H1 (cell line): Measurements from ENCODE around the gene LUC7L3. TPM values are rescaled to one million over a fixed set of nuclear protein-coding genes. Genes with fewer than 3 reads are reported as not detected.

ENCODE experiments used
- CTCF ChIA-PET: fragments of 300-600 bp; sonication (Branson Sonifier 250); formaldehyde crosslinking; loops from one replicate; lab custom pipeline; 2021; ENCODE audit not compliant: partially characterized antibody; lab: Charles Lee
- POLR2A ChIA-PET: fragments of 300-600 bp; sonication (Branson Sonifier 250); formaldehyde crosslinking; loops from one replicate; lab custom pipeline; 2021; ENCODE audit warnings: inconsistent platforms; ENCODE audit not compliant: partially characterized antibody; lab: Charles Lee
- DNase-seq, 2 experiments: peaks; one replicate each; pipeline versions ENCODE4 v3.0.0 to v3.0.0-alpha.2; 2010 to 2022; ENCODE audit warnings: low spot score in 2 of 2, low read depth in 1 of 2, mixed read lengths in 1 of 2
- FAIRE-seq: peaks from 2 replicates; lab custom pipeline; 2011; peaks lifted over from hg19 to GRCh38; lab: Jason Lieb, UNC
- H2AFZ ChIP-seq: 2 replicates; pipeline ENCODE4 v1.8.1; 2012; ENCODE audit warnings: low read length, inconsistent platforms
- H2AK5ac ChIP-seq: 2 replicates; pipeline ENCODE4 v1.6.1; 2013; ENCODE audit warnings: low read depth, low read length
- H2BK120ac ChIP-seq: replicated peaks from 2 replicates; pipeline ENCODE3; 2013; ENCODE audit warnings: low read depth, low read length, inconsistent platforms
- H2BK12ac ChIP-seq: 2 replicates; pipeline ENCODE4 v1.6.1; 2013; ENCODE audit warnings: low read depth, low read length
- H2BK15ac ChIP-seq: 2 replicates; pipeline ENCODE4 v1.6.1; 2013; ENCODE audit warnings: low read length
- H2BK20ac ChIP-seq: 2 replicates; pipeline ENCODE4 v1.6.1; 2013; ENCODE audit warnings: low read length
- H2BK5ac ChIP-seq: 2 replicates; pipeline ENCODE4 v1.6.1; 2013; ENCODE audit warnings: low read depth, low read length
- H3K14ac ChIP-seq: 2 replicates; pipeline ENCODE4 v1.6.1; 2013; ENCODE audit warnings: inconsistent platforms; ENCODE audit not compliant: insufficient read length
- H3K18ac ChIP-seq: 2 replicates; pipeline ENCODE4 v1.6.1; 2013; ENCODE audit warnings: low read length; ENCODE audit errors: extremely low read depth
- H3K23ac ChIP-seq: 2 replicates; pipeline ENCODE4 v1.6.1; 2013; ENCODE audit warnings: inconsistent platforms; ENCODE audit not compliant: insufficient read length
- H3K23me2 ChIP-seq: 2 replicates; pipeline ENCODE4 v1.6.1; 2013; ENCODE audit warnings: low read depth, low read length
- H3K27ac ChIP-seq: 2 replicates; pipeline ENCODE4 v1.6.1; 2011; ENCODE audit warnings: low read depth, low read length, inconsistent platforms
- H3K27me3 ChIP-seq, 4 experiments: replicated peaks in 1 of 4; 1 replicate in 1 of 4; 2 replicates in 3 of 4; pipeline versions ENCODE4 v1.6.1 to v1.8.1; 2011 to 2013; ENCODE audit warnings: low read length in 3 of 4, mild to moderate bottlenecking in 3 of 4, inconsistent platforms in 2 of 4, mixed read lengths in 2 of 4, moderate library complexity in 1 of 4; ENCODE audit not compliant: control insufficient read depth in 3 of 4, insufficient read depth in 3 of 4; ENCODE audit errors: extremely low read depth in 1 of 4
- H3K36me3 ChIP-seq, 4 experiments: 2 replicates each; pipeline versions ENCODE4 v1.6.1 to v1.8.1; 2011 to 2013; ENCODE audit warnings: mild to moderate bottlenecking in 4 of 4, low read length in 3 of 4, moderate library complexity in 2 of 4, control low read depth in 1 of 4, inconsistent platforms in 1 of 4; ENCODE audit not compliant: insufficient read depth in 4 of 4, control insufficient read depth in 2 of 4
- H3K4ac ChIP-seq: replicated peaks from 2 replicates; pipeline ENCODE3; 2013; ENCODE audit warnings: low read length, low read depth, mixed read lengths, inconsistent platforms; ENCODE audit not compliant: insufficient read length
- H3K4me1 ChIP-seq, 4 experiments: replicated peaks in 1 of 4; 1 replicate in 1 of 4; 2 replicates in 3 of 4; pipeline versions ENCODE4 v1.6.1 to v1.8.1; 2011 to 2013; ENCODE audit warnings: low read length in 3 of 4, inconsistent platforms in 2 of 4, mixed read lengths in 1 of 4; ENCODE audit not compliant: insufficient read depth in 4 of 4, control insufficient read depth in 3 of 4
- H3K4me2 ChIP-seq, 2 experiments: 2 replicates each; pipeline versions ENCODE4 v1.6.1 to v1.8.1; 2011 to 2013; ENCODE audit warnings: low read depth in 2 of 2, low read length in 2 of 2, control low read depth in 1 of 2, inconsistent platforms in 1 of 2, mild to moderate bottlenecking in 1 of 2; ENCODE audit not compliant: insufficient read depth in 1 of 2
- H3K4me3 ChIP-seq, 4 experiments: fragments of 200-600, 300-600 bp in 1 of 4; sonication (generic), shearing (Covaris generic), sonication (Bioruptor Twin) in 1 of 4; 2 replicates each; pipeline versions ENCODE4 v1.5.1 to v1.8.1; 2011 to 2016; ENCODE audit warnings: low read length in 4 of 4, low read depth in 3 of 4, control low read depth in 2 of 4, inconsistent platforms in 2 of 4, mild to moderate bottlenecking in 2 of 4, mixed read lengths in 1 of 4, moderate library complexity in 1 of 4; ENCODE audit not compliant: insufficient read depth in 2 of 4; ENCODE audit errors: extremely low read depth in 1 of 4
- H3K56ac ChIP-seq: replicated peaks from 2 replicates; pipeline ENCODE3; 2013; ENCODE audit warnings: low read depth, mild to moderate bottlenecking, mixed read lengths, low read length, inconsistent platforms; ENCODE audit not compliant: insufficient read length
- H3K79me1 ChIP-seq: 2 replicates; pipeline ENCODE4 v1.6.1; 2013; ENCODE audit warnings: low read depth, low read length, control low read depth
- H3K79me2 ChIP-seq, 2 experiments: 2 replicates each; pipeline versions ENCODE4 v1.6.1 to v1.8.1; 2012 to 2013; ENCODE audit warnings: low read length in 2 of 2, mild to moderate bottlenecking in 2 of 2, inconsistent platforms in 1 of 2; ENCODE audit not compliant: insufficient read depth in 2 of 2, control insufficient read depth in 1 of 2
- H3K9ac ChIP-seq, 4 experiments: replicated peaks in 1 of 4; 1 replicate in 1 of 4; 2 replicates in 3 of 4; pipeline versions ENCODE4 v1.6.1 to v1.8.1; 2011 to 2013; ENCODE audit warnings: low read depth in 3 of 4, low read length in 3 of 4, control low read depth in 2 of 4, mild to moderate bottlenecking in 2 of 4, moderate library complexity in 2 of 4, inconsistent platforms in 1 of 4; ENCODE audit errors: extremely low read depth in 1 of 4
- H3K9me3 ChIP-seq, 2 experiments: 2 replicates each; pipeline versions ENCODE4 v1.6.1 to v1.8.1; 2012 to 2013; ENCODE audit warnings: mild to moderate bottlenecking in 2 of 2, moderate library complexity in 2 of 2, control low read depth in 1 of 2, inconsistent platforms in 1 of 2, low read depth in 1 of 2, low read length in 1 of 2, mixed read lengths in 1 of 2; ENCODE audit not compliant: insufficient read depth in 2 of 2
- H4K20me1 ChIP-seq, 2 experiments: replicated peaks in 1 of 2; 2 replicates each; pipeline versions ENCODE3 to v1.8.1; 2011 to 2013; ENCODE audit warnings: inconsistent platforms in 2 of 2, low read length in 2 of 2, mild to moderate bottlenecking in 1 of 2; ENCODE audit not compliant: insufficient read depth in 2 of 2, control insufficient read depth in 1 of 2
- H4K5ac ChIP-seq: 2 replicates; pipeline ENCODE4 v1.6.1; 2013; ENCODE audit warnings: low read length, low read depth, mixed read lengths, inconsistent platforms; ENCODE audit not compliant: insufficient read length
- H4K8ac ChIP-seq: 2 replicates; pipeline ENCODE4 v1.8.0; 2013; ENCODE audit warnings: mild to moderate bottlenecking, moderate library complexity, low read length, inconsistent platforms; ENCODE audit not compliant: insufficient read depth; ENCODE audit errors: extremely low read depth
- H4K91ac ChIP-seq: replicated peaks from 2 replicates; pipeline ENCODE3; 2013; ENCODE audit warnings: low read length, mixed read lengths, inconsistent platforms; ENCODE audit not compliant: insufficient read length
- BACH1 ChIP-seq: IDR thresholded peaks from 2 replicates; pipeline ENCODE4 v1.6.1; 2012; ENCODE audit warnings: low read length, improper control_type of control experiment
- CBX8 ChIP-seq: fragments of 300-800, 300-1000 bp; sonication (generic); IDR thresholded peaks from 2 replicates; pipeline ENCODE4 v1.7.1; 2016; ENCODE audit warnings: low read depth, low read length, borderline replicate concordance
- CEBPB ChIP-seq: IDR thresholded peaks from 2 replicates; pipeline ENCODE4 v1.6.1; 2012; ENCODE audit warnings: low read depth, low read length
- CHD1 ChIP-seq: IDR thresholded peaks from 2 replicates; pipeline ENCODE4 v1.6.1; 2012; ENCODE audit warnings: low read depth, low read length, improper control_type of control experiment
- EGR1 ChIP-seq: IDR thresholded peaks from 2 replicates; pipeline ENCODE4 v1.6.1; 2011; ENCODE audit warnings: low read depth, low read length, borderline replicate concordance
- GTF2F1 ChIP-seq: IDR thresholded peaks from 2 replicates; pipeline ENCODE4 v1.6.1; 2012; ENCODE audit warnings: low read depth, low read length, improper control_type of control experiment, borderline replicate concordance
- SP2 ChIP-seq: IDR thresholded peaks from 2 replicates; pipeline ENCODE4 v1.6.1; 2012; ENCODE audit warnings: mild to moderate bottlenecking, low read length, inconsistent platforms
- SP4 ChIP-seq: IDR thresholded peaks from 2 replicates; pipeline ENCODE4 v1.6.1; 2012; ENCODE audit warnings: low read length, inconsistent platforms
- SUZ12 ChIP-seq: fragments of 200-600 bp; sonication (generic); IDR thresholded peaks from 2 replicates; pipeline ENCODE4 v1.6.1; 2012; ENCODE audit warnings: mild to moderate bottlenecking, inconsistent platforms, low read length, moderate library complexity, mixed read lengths
- YY1 ChIP-seq: IDR thresholded peaks from 2 replicates; pipeline ENCODE4 v1.6.1; 2011; ENCODE audit warnings: low read depth, mild to moderate bottlenecking, low read length
- WGBS, 2 experiments: shearing (Covaris generic) in 1 of 2; methylation state at CpG; one replicate each; pipeline versions ENCODE4 v1.1.6 to v1.1.7; 2013 to 2015; ENCODE audit warnings: low lambda C conversion rate in 2 of 2, mixed read lengths in 2 of 2, inconsistent platforms in 1 of 2, low coverage in 1 of 2, missing lambda C conversion rate in 1 of 2; ENCODE audit not compliant: insufficient replicate concordance in 2 of 2, insufficient coverage in 1 of 2, insufficient read length in 1 of 2; ENCODE audit errors: extremely low coverage in 1 of 2, missing lambda C conversion rate in 1 of 2; 5-methylcytosine and 5-hydroxymethylcytosine counted together
- polyA plus RNA-seq, 7 experiments: library from polyadenylated mRNA; depleted of rRNA in 3 of 7; stranded (reverse) in 5 of 7; unstranded in 2 of 7; fragments of >200 nt in 5 of 7; fragments of 200-250 nt in 2 of 7; gene quantifications; 1 replicate in 5 of 7; 2 replicates in 1 of 7; 4 replicates in 1 of 7; pipeline versions ENCODE4 v1.2.1 to v1.2.3, GENCODE V29; 2011 to 2013; ENCODE audit warnings: missing spikeins in 2 of 7, mixed read lengths in 2 of 7
- total RNA-seq: library from RNA; stranded (reverse); fragmentation: NEBNext Ultra II Directional; extraction: Animal tissue kit (Norgen Biotek cat#: 25700); gene quantifications from 2 replicates; pipeline ENCODE4 v1.2.1, GENCODE V29; 2021

LUC7L3 gene
- total and polyA plus RNA-seq, 2 of the 8 experiments (the other 6 are each of a cell fraction or from before 2014, with no cell fraction given), result 102 to 126 TPM

DNA sequence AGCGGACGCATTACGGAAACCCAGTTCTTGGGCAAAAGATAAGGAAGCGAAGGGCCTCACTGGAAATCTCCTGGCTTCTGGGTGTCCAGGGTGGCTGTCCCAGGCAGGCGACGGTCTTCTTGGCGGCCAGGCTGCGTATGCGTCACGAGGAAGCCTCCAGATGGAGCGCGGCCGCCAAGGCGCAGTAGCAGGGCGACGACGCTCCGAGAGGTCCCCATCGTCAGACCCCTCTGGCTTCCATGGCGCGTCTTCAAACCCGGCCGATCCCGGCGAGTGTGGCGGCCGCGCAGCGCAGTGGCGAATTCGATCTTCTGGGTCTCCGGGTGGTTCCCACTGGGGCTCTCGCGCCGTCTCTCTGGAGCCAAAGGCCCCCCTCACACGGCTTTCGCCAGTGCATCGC lies 61.8 kb downstream of the LUC7L3 start:
- H2AFZ ChIP-seq, result no peak overlapping the region
- H3K79me2 ChIP-seq, result no peaks in the 10 kb centered on the region
- H3K9me3 ChIP-seq, result no peaks in the 10 kb centered on the region
- H3K4ac ChIP-seq, result no peak overlapping the region
- no peaks in the 10 kb centered on the region for H3K79me1 ChIP-seq
- no peak overlapping the region for H3K18ac ChIP-seq
- H4K20me1 ChIP-seq, result no peaks in the 10 kb centered on the region
- H3K36me3 ChIP-seq, result no peaks in the 10 kb centered on the region
- FAIRE-seq, result no peak
- no peak for DNase-seq
- H3K23me2 ChIP-seq, result no peaks in the 10 kb centered on the region
- no peak overlapping the region for H2BK15ac ChIP-seq
- 94% methylated on average over 37 of the region's 38 CpGs; no CpG with 5 or more reads in 1 of the 2 experiments for WGBS, 2 experiments
- H4K8ac ChIP-seq, result no peak overlapping the region; the same call in 1 of the 2 replicates
- H2BK20ac ChIP-seq, result no peak overlapping the region
- H3K27me3 ChIP-seq, result no peaks in the 10 kb centered on the region
- ChIA-PET CTCF (interaction anchor here (6.6 to 9.3 kb wide), 5 partner anchors 38 to 174 kb away, joined by 63 to 223 read pairs (median 76); no protein-coding TSS in a partner anchor), POLR2A (no interaction called here)
- no peak overlapping the region for H3K9ac ChIP-seq
- H2AK5ac ChIP-seq, result no peak overlapping the region
- H3K56ac ChIP-seq, result no peak overlapping the region
- H4K91ac ChIP-seq, result no peak overlapping the region
- no peak overlapping the region for H3K4me2 ChIP-seq
- no peak overlapping the region for H2BK5ac ChIP-seq
- H2BK120ac ChIP-seq, result no peak overlapping the region
- no peak overlapping the region for H3K23ac ChIP-seq
- TF ChIP-seq GTF2F1 (no peak), SUZ12 (no peak), SP2 (no peak), CBX8 (no peak), YY1 (no peak), SP4 (no peak), BACH1 (no peak), CEBPB (no peak), CHD1 (no peak), EGR1 (no peak)
- no peak overlapping the region for H3K14ac ChIP-seq
- H3K4me1 ChIP-seq, result no peaks in the 10 kb centered on the region
- no peak overlapping the region for H3K27ac ChIP-seq
- no peak overlapping the region for H2BK12ac ChIP-seq
- H3K4me3 ChIP-seq, result no peak overlapping the region
- no peak overlapping the region for H4K5ac ChIP-seq
